Gastrocnemius medialis (tissue), 4 donors: Measurements from ENCODE around the gene VAMP1. TPM values are rescaled to one million over a fixed set of nuclear protein-coding genes. Genes with fewer than 3 reads are reported as not detected.
"Not testable (repeated sequence)": the region's sequence is repeated elsewhere in the genome, so short reads cannot be mapped to it uniquely, and the experiment has no call there.

Experiments
- ATAC-seq, 2 donors: fragments of 150-250 bp; one replicate each; pipeline ENCODE4 v1.9.1; 2016
- DNase-seq, 2 donors: peaks; one replicate each; pipeline ENCODE4 v3.0.0-alpha.2; 2019
- H3K27ac ChIP-seq, 4 donors: fragments of 200-600 bp; sonication (generic); 1 replicate in 1 of 4; 2 replicates in 3 of 4; pipeline ENCODE4 v1.5.1; 2016 to 2018; ENCODE audit warnings: mild to moderate bottlenecking in 2 of 4, moderate library complexity in 1 of 4
- H3K27me3 ChIP-seq, 3 donors: fragments of 200-600 bp; sonication (generic) in 2 of 3; 1 replicate in 1 of 3; 2 replicates in 2 of 3; pipeline versions ENCODE4 v1.5.1 to v1.6.0; 2016 to 2019; ENCODE audit warnings: mild to moderate bottlenecking in 1 of 3, moderate library complexity in 1 of 3
- H3K36me3 ChIP-seq, 2 donors: fragments of 200-600 bp; sonication (generic) in 1 of 2; one replicate each; pipeline ENCODE4 v1.5.1; 2017 to 2018
- H3K4me1 ChIP-seq, 2 donors: fragments of 200-600 bp; sonication (generic) in 1 of 2; one replicate each; pipeline ENCODE4 v1.5.1; 2016 to 2017; ENCODE audit warnings: mild to moderate bottlenecking in 2 of 2
- H3K4me3 ChIP-seq, 4 donors: fragments of 200-600 bp; sonication (generic) in 3 of 4; 1 replicate in 1 of 4; 2 replicates in 3 of 4; pipeline ENCODE4 v1.5.1; 2016 to 2019; ENCODE audit warnings: mild to moderate bottlenecking in 2 of 4
- H3K9me3 ChIP-seq, 3 donors: fragments of 200-600 bp; sonication (generic) in 2 of 3; 1 replicate in 1 of 3; 2 replicates in 2 of 3; pipeline ENCODE4 v1.5.1; 2016 to 2019
- POLR2A ChIP-seq, 2 donors: fragments of 450-650 bp; IDR thresholded peaks; one replicate each; pipeline ENCODE4 v1.6.1; 2017; ENCODE audit warnings: antibody characterized with exemption in 2 of 2, mild to moderate bottlenecking in 2 of 2, moderate library complexity in 2 of 2
- in situ Hi-C, 4 donors: fragments of 200-750 bp; cut with MboI; loops; one replicate each; pipeline versions ENCODE4 v1.15.0 to v1.8.0; 2017; ENCODE audit warnings: low sequenced_read_pairs in 4 of 4
- intact Hi-C: fragments of 100-400 bp; cut with DNase I; formaldehyde crosslinking; loops from one replicate; pipeline ENCODE4 v1.15.1; 2023; ENCODE audit warnings: low total_unique reads
- total RNA-seq, 4 donors: library from RNA; depleted of rRNA; stranded (reverse); fragments of >200 nt; gene quantifications; one replicate each; pipeline versions ENCODE4 v1.1.0 to v1.2.3, GENCODE V29; 2016
- TF ChIP-seq, protein P1 (sequence below), 5 experiments: fragments of 450-650 bp in 3 of 5; fragments of 200-600 bp in 2 of 5; sonication (generic) in 2 of 5; IDR thresholded peaks in 4 of 5; conservative IDR thresholded peaks in 1 of 5; 1 replicate in 4 of 5; 2 replicates in 1 of 5; pipeline ENCODE4 v1.5.1; 2016 to 2019; ENCODE audit warnings: antibody characterized with exemption in 5 of 5, mild to moderate bottlenecking in 3 of 5, moderate library complexity in 3 of 5

VAMP1 gene
- total RNA-seq, 4 donors from 2014 or later = 1.1 to 2.0 (median 1.4) TPM

DNA sequence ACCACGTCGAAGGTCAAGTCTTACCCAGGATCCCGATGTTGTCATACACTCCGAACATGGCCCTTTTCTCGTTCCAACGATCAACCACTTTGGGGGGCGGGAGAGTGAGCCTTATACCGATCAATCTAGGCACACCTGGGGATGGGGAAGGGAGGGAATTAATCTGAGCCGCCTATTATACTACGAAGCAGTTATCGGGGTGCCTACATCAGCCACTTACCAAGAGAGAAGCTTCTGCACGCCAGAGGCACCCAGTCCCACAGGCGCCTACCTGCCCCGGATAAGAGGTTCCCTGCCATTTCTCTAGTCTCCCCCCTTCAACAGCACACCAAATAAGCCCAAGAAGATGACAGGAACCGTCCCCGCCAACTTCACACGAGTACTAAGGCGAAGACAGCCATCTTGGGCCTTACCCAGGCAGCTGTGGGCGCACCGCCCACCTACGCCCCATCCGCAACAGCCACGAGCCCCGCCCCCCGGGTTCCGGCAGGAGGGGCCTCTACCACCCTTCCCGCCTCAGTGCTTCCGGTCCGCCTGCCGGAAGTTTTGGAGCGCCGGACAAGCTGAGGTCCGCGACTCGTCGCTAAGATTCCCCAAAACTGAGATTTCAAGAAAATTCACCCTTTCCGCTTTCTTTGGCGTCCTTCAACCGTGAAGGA is 22.5 kb upstream of the VAMP1 start, which contains the start of gene MRPL51:
Gene MRPL51, minus strand, starts transcription at position 425 of the 659 bp plus-strand sequence. Its CDS starts 126 bp downstream, at position 299.
- peak; percentile 79 to 86 for TF ChIP-seq POLR2A (IDR thresholded peaks at IDR 0.05)
- TF ChIP-seq, protein P1, sequence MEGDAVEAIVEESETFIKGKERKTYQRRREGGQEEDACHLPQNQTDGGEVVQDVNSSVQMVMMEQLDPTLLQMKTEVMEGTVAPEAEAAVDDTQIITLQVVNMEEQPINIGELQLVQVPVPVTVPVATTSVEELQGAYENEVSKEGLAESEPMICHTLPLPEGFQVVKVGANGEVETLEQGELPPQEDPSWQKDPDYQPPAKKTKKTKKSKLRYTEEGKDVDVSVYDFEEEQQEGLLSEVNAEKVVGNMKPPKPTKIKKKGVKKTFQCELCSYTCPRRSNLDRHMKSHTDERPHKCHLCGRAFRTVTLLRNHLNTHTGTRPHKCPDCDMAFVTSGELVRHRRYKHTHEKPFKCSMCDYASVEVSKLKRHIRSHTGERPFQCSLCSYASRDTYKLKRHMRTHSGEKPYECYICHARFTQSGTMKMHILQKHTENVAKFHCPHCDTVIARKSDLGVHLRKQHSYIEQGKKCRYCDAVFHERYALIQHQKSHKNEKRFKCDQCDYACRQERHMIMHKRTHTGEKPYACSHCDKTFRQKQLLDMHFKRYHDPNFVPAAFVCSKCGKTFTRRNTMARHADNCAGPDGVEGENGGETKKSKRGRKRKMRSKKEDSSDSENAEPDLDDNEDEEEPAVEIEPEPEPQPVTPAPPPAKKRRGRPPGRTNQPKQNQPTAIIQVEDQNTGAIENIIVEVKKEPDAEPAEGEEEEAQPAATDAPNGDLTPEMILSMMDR (IDR thresholded peaks at IDR 0.05 in 4 of 5, conservative IDR thresholded peaks at IDR 0.05 in 1 of 5) = no peak
- intact Hi-C loops (loop anchor here (1.0 to 10.0 kb wide), 4 partner anchors 22 to 192 kb away; partner anchors contain the start of genes GAPDH and ZNF384), in situ Hi-C loops (loop anchor here in 1 of 4 donors (5.0 kb wide), 1 partner anchor 39 kb away; the partner anchor contains the start of gene GAPDH)

DNA sequence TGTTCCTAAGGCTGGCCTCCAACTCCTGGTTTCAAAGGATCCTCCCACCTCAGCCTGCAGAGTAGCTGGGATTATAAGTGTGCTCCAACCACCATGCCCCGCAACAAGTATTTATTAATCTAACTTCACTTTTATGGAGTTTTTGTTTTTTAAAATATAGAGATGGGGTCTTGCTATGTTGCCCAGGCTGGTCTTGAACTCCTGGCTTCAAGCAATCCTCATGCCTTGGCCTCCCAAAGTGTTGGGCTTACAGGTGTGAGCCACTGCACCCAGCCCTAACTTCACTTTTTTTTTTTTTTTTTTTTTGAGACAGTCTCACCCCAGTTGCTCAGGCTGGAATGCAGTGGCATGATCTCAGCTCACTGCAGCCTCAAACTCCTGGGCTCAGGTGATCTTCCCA is 20.2 kb upstream of the VAMP1 start:
- Histone ChIP-seq H3K36me3 (peaks cover 4 to 15% of the 10 kb centered on the region in 2 donors), H3K4me1 (peaks cover 21 to 27% of the 10 kb centered on the region in 2 donors)
- H3K27me3 ChIP-seq, ATAC-seq, H3K27ac ChIP-seq, DNase-seq, H3K4me3 ChIP-seq, H3K9me3 ChIP-seq: not testable (repeated sequence)
- in situ Hi-C loops = loop anchor here in 1 of 4 donors (5.0 kb wide), 1 partner anchor 42 kb away; the partner anchor contains the start of gene GAPDH
- intact Hi-C loops = loop anchor here (5.0 to 10.0 kb wide), 2 partner anchors 153 to 194 kb away; partner anchors contain the start of gene ZNF384

More for the DNA sequence above, 22.5 kb upstream of the VAMP1 start, which contains the start of gene MRPL51:
- ATAC-seq (peak; percentile 88 to 94), DNase-seq (peak; percentile 94 to 96)
- H3K27ac ChIP-seq = peak within 1 kb of the TSS; percentile 93 to 100 (median 98)
- peaks cover 4 to 34% of the 10 kb centered on the region in 2 donors for H3K36me3 ChIP-seq
- H3K27me3 ChIP-seq = no peaks in the 10 kb centered on the region
- H3K4me3 ChIP-seq = peak within 1 kb of the TSS; percentile 81 to 99 (median 88)
- no peaks in the 10 kb centered on the region for H3K9me3 ChIP-seq
- H3K4me1 ChIP-seq = peaks cover 21 to 27% of the 10 kb centered on the region in 2 donors

GRCh38 chr12:6489449-6489848 is 19.0 kb upstream of the VAMP1 start:
- in situ Hi-C loops (no loop called here), intact Hi-C loops (no loop called here)
- Histone ChIP-seq H3K9me3 (no peaks in the 10 kb centered on the region), H3K36me3 (peaks cover 4 to 15% of the 10 kb centered on the region in 2 donors), H3K4me3 (no peak overlapping the region), H3K27me3 (no peaks in the 10 kb centered on the region), H3K4me1 (peaks cover 9 to 18% of the 10 kb centered on the region in 2 donors), H3K27ac (no peak overlapping the region)
- DNase-seq (no peak), ATAC-seq (no peak)
- TF ChIP-seq POLR2A (IDR thresholded peaks at IDR 0.05) = no peak
- TF ChIP-seq, protein P1 (IDR thresholded peaks at IDR 0.05 in 4 of 5, conservative IDR thresholded peaks at IDR 0.05 in 1 of 5) = no peak

DNA sequence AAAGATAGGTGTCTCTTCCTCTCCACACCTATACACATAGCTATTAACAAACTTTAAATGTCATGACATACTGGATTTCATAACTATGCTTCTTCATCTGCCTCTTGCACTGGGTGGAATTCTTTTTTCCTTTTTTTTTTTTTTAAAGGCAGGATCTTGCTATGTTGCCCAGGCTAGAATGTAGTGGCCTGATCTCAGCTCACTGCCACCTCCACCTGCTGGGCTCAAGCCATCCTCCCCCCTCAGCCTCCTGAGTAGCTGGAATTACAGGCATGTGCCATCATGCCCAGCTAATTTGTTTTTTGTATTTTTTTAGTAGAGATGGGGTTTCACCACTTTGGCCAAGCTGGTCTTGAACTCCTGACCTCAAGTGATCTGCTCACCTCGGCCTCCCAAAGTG is 17.8 kb upstream of the VAMP1 start:
- peaks cover 4 to 15% of the 10 kb centered on the region in 2 donors for H3K36me3 ChIP-seq
- H3K4me3 ChIP-seq = no peak overlapping the region
- no peak overlapping the region for H3K27ac ChIP-seq
- ATAC-seq (no peak), DNase-seq (no peak)
- H3K9me3 ChIP-seq = no peaks in the 10 kb centered on the region
- intact Hi-C loops (no loop called here), in situ Hi-C loops (no loop called here)
- no peaks in the 10 kb centered on the region for H3K27me3 ChIP-seq
- H3K4me1 ChIP-seq = peaks cover 6 to 12% of the 10 kb centered on the region in 2 donors
- TF ChIP-seq POLR2A (IDR thresholded peaks at IDR 0.05) = no peak
- TF ChIP-seq, protein P1 (IDR thresholded peaks at IDR 0.05 in 4 of 5, conservative IDR thresholded peaks at IDR 0.05 in 1 of 5) = no peak

DNA sequence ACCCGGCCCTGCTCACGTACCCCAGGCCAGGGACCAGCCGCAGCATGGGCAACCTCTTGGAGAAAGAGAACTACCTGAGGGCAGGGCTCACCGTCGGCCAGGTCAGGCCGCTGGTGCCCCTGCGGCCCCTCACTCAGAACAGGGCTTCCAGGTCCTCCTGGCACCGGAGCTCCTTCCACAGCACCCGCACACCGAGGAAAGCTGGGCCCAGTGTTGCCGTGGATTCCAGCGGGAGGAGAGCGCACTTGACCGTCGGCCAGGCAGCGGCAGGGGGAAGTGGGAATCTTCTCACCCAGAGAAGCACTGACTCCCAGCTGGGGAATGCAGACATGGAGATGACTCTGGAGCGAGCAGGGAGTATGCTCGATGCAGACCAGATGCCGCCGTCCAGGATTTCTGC is 7.9 kb upstream of the VAMP1 start:
- Histone ChIP-seq H3K9me3 (no peaks in the 10 kb centered on the region), H3K36me3 (no peaks in the 10 kb centered on the region), H3K4me3 (no peak overlapping the region), H3K4me1 (no peaks in the 10 kb centered on the region), H3K27ac (no peak overlapping the region), H3K27me3 (no peaks in the 10 kb centered on the region)
- intact Hi-C loops (no loop called here), in situ Hi-C loops (no loop called here)
- TF ChIP-seq POLR2A (IDR thresholded peaks at IDR 0.05) = no peak
- TF ChIP-seq, protein P1 (IDR thresholded peaks at IDR 0.05 in 4 of 5, conservative IDR thresholded peaks at IDR 0.05 in 1 of 5) = no peak
- no peak for DNase-seq
- no peak for ATAC-seq

DNA sequence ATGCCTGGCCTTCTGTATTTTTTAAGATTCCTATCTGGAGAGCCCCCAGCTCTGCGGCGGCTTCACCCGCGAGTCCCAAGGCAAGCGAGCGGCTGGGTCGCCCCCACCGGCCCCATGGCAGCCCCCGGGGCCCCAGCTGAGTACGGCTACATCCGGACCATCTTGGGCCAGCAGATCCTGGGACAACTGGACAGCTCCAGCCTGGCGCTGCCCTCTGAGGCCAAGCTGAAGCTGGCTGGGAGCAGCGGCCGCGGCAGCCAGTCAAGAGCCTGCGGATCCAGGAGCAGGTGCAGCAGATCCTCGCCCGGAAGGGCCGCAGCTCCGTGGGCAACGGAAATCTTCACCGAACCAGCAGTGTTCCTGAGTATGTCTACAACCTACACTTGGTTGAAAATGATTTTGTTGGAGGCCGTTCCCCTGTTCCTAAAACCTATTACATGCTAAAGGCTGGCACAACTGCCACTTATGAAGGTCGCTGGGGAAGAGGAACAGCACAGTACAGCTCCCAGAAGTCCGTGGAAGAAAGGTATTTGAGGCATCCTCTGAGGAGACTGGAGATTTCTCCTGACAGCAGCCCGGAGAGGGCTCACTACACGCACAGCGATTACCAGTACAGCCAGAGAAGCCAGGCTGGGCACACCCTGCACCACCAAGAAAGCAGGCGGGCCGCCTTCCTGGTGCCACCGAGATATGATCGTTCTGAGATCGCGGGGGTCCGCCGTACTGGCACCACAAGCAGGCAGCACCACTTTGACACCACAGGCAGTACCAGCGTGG is 7.3 kb upstream of the VAMP1 start:
- H3K36me3 ChIP-seq, H3K4me3 ChIP-seq, H3K9me3 ChIP-seq, intact Hi-C loops, H3K27ac ChIP-seq, in situ Hi-C loops, DNase-seq, H3K4me1 ChIP-seq, H3K27me3 ChIP-seq: not testable (repeated sequence)
- ATAC-seq = peak in 1 of 2 donors; percentile 30
